ENCODE measurements around the gene PA2G4. TPM values are rescaled to one million over a fixed set of nuclear protein-coding genes. Genes with fewer than 3 reads are reported as not detected.

PA2G4 gene
- total RNA-seq, 2 donors from 2014 or later: 53.2 to 111 TPM

- peak overlapping the region; percentile 83 for H3K27ac ChIP-seq
- no peak for ATAC-seq (ENCODE audit: insufficient number of reproducible peaks, low FRiP score, low read depth)
- no peaks in the 10 kb centered on the region for H3K9me3 ChIP-seq
- peaks cover 38% of the 10 kb centered on the region for H3K36me3 ChIP-seq
- peak overlapping the region; percentile 80 for H3K4me3 ChIP-seq
- peaks cover 21 to 34% of the 10 kb centered on the region in 2 donors for H3K4me1 ChIP-seq (ENCODE audit: control insufficient read depth in 1 of 2, low read depth in 2 of 2)
- no peak for DNase-seq (ENCODE audit: low spot score)
- H3K27me3 ChIP-seq (replicated peaks; ENCODE audit: insufficient read depth): no peaks in the 10 kb centered on the region
- TF ChIP-seq CTCF (IDR thresholded peaks at IDR 0.05): no peak
These were observed 25.7 kb downstream of the PA2G4 start for GRCh38 chr12:56129942-56130495.

- Histone ChIP-seq H3K27ac (peak overlapping the region; percentile 83), H3K27me3 (replicated peaks; ENCODE audit: insufficient read depth) (no peaks in the 10 kb centered on the region), H3K4me3 (no peak overlapping the region), H3K9me3 (no peaks in the 10 kb centered on the region), H3K36me3 (peaks cover 45% of the 10 kb centered on the region), H3K4me1 (ENCODE audit: control insufficient read depth in 1 of 2, low read depth in 2 of 2) (peaks cover 21 to 31% of the 10 kb centered on the region in 2 donors)
- ATAC-seq (ENCODE audit: insufficient number of reproducible peaks, low FRiP score, low read depth) (no peak), DNase-seq (ENCODE audit: low spot score) (no peak)
- no peak for TF ChIP-seq CTCF (IDR thresholded peaks at IDR 0.05)
These were observed 26.5 kb downstream of the PA2G4 start for GRCh38 chr12:56130876-56131275.

GRCh38 chr12:56134897-56135296, 30.5 kb downstream of the PA2G4 start:
- peaks cover 5 to 8% of the 10 kb centered on the region in 2 donors for H3K4me1 ChIP-seq (ENCODE audit: control insufficient read depth in 1 of 2, low read depth in 2 of 2)
- no peak overlapping the region for H3K4me3 ChIP-seq
- no peak for TF ChIP-seq CTCF (IDR thresholded peaks at IDR 0.05)
- DNase-seq (ENCODE audit: low spot score) (no peak), ATAC-seq (ENCODE audit: insufficient number of reproducible peaks, low FRiP score, low read depth) (no peak)
- no peaks in the 10 kb centered on the region for H3K9me3 ChIP-seq
- no peaks in the 10 kb centered on the region for H3K27me3 ChIP-seq (replicated peaks; ENCODE audit: insufficient read depth)
- peaks cover 72% of the 10 kb centered on the region for H3K36me3 ChIP-seq
- no peak overlapping the region for H3K27ac ChIP-seq

GRCh38 chr12:56137853-56138571, 33.7 kb downstream of the PA2G4 start:
- Histone ChIP-seq H3K27ac (no peak overlapping the region), H3K4me1 (ENCODE audit: control insufficient read depth in 1 of 2, low read depth in 2 of 2) (no peaks in the 10 kb centered on the region), H3K9me3 (no peaks in the 10 kb centered on the region), H3K27me3 (replicated peaks; ENCODE audit: insufficient read depth) (no peaks in the 10 kb centered on the region), H3K4me3 (no peak overlapping the region), H3K36me3 (peaks cover 75% of the 10 kb centered on the region)
- ATAC-seq (ENCODE audit: insufficient number of reproducible peaks, low FRiP score, low read depth) (no peak), DNase-seq (ENCODE audit: low spot score) (no peak)
- TF ChIP-seq CTCF (IDR thresholded peaks at IDR 0.05): no peak

- H3K27ac ChIP-seq: no peak overlapping the region
- no peak for TF ChIP-seq CTCF (IDR thresholded peaks at IDR 0.05)
- no peak for ATAC-seq (ENCODE audit: insufficient number of reproducible peaks, low FRiP score, low read depth)
These were observed 37.8 kb downstream of the PA2G4 start for GRCh38 chr12:56141946-56142784.

More at GRCh38 chr12:56141946-56142784, 37.8 kb downstream of the PA2G4 start:
- no peak for DNase-seq (ENCODE audit: low spot score)
- Histone ChIP-seq H3K36me3 (peaks cover 46% of the 10 kb centered on the region), H3K27me3 (replicated peaks; ENCODE audit: insufficient read depth) (no peaks in the 10 kb centered on the region), H3K4me1 (ENCODE audit: control insufficient read depth in 1 of 2, low read depth in 2 of 2) (peaks cover 4 to 10% of the 10 kb centered on the region in 2 donors), H3K9me3 (no peaks in the 10 kb centered on the region), H3K4me3 (no peak overlapping the region)
